Lower leg skin (tissue), 3 donors: ENCODE measurements around the gene S100A9.

Experiments
- CTCF ChIP-seq, 3 donors: fragments of 450-650 bp; IDR thresholded peaks; one replicate each; pipeline ENCODE4 v1.5.1; 2016; ENCODE audit warnings: antibody characterized with exemption in 3 of 3, mild to moderate bottlenecking in 3 of 3, moderate library complexity in 2 of 3
- POLR2A ChIP-seq, 2 donors: fragments of 450-650 bp; IDR thresholded peaks; one replicate each; pipeline ENCODE4 v1.6.1; 2016 to 2017; ENCODE audit warnings: antibody characterized with exemption in 2 of 2, mild to moderate bottlenecking in 1 of 2, moderate library complexity in 1 of 2

- no peak for TF ChIP-seq CTCF (IDR thresholded peaks at IDR 0.05)
- TF ChIP-seq POLR2A (IDR thresholded peaks at IDR 0.05) = no peak
Observed at GRCh38 chr1:153387001-153387400, 29.3 kb downstream of the S100A9 start.
